Measurements from ENCODE around the gene PHF12. TPM values are rescaled to one million over a fixed set of nuclear protein-coding genes. Genes with fewer than 3 reads are reported as not detected.
A peak's percentile ranks its signal among the peaks of the same experiment; 100 is the strongest.

Gene PHF12
- total and polyA plus RNA-seq, 3 experiments from 2014 or later = 11.6 to 62.1 (median 58.1) TPM

DNA sequence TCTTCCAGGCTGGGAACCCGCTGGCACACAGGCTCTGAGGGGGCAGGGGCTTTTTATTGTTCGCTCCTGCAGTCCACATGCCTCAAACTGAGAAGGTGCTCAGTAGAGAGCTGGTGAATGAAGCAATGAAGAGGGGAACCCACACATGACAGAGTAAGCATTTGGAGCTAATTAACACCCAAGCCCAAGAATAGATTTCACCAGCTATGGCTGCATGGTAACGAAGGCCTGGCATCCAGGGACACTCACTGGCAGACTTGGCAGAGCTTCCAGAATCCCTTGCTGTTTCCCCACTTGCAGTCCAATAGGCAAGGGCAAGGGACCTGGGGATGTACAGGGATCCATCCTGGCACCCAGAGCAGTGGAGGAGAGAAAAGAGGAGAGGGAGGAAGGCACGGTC is 66.0 kb downstream of the PHF12 start:
- no peak for DNase-seq
- Histone ChIP-seq H3K27me3 (ENCODE audit: insufficient read depth, low read length, poor library complexity, severe bottlenecking) (no peaks in the 10 kb centered on the region), H3K36me3 (ENCODE audit: insufficient read depth, low read length) (peaks cover 67% of the 10 kb centered on the region), H3K9me3 (ENCODE audit: low read length) (no peaks in the 10 kb centered on the region), H3K4me1 (ENCODE audit: insufficient read depth, low read length) (peaks cover 7% of the 10 kb centered on the region), H3K4me3 (ENCODE audit: low read length) (no peak overlapping the region), H3K27ac (ENCODE audit: low read depth, low read length) (no peak overlapping the region)
- peaks cover 10 to 29% (median 17%) of the 10 kb centered on the region in 3 donors for H3K4me1 Mint-ChIP-seq
- H3K9me3 Mint-ChIP-seq = no peaks in the 10 kb centered on the region
- peak overlapping the region in 4 of 8 donors; percentile 66 to 88 (median 73) for H3K27ac Mint-ChIP-seq
- POLR2A ChIA-PET = no interaction called here
- H3K36me3 Mint-ChIP-seq = peaks cover 2 to 80% (median 8%) of the 10 kb centered on the region in 3 donors
- no peaks in the 10 kb centered on the region for H3K27me3 Mint-ChIP-seq
- no peak overlapping the region for H3K4me3 Mint-ChIP-seq
- CTCF ChIA-PET = interaction anchor here (1.3 kb wide), 1 partner anchor 17 kb away, joined by 3 read pairs; no protein-coding TSS in a partner anchor

DNA sequence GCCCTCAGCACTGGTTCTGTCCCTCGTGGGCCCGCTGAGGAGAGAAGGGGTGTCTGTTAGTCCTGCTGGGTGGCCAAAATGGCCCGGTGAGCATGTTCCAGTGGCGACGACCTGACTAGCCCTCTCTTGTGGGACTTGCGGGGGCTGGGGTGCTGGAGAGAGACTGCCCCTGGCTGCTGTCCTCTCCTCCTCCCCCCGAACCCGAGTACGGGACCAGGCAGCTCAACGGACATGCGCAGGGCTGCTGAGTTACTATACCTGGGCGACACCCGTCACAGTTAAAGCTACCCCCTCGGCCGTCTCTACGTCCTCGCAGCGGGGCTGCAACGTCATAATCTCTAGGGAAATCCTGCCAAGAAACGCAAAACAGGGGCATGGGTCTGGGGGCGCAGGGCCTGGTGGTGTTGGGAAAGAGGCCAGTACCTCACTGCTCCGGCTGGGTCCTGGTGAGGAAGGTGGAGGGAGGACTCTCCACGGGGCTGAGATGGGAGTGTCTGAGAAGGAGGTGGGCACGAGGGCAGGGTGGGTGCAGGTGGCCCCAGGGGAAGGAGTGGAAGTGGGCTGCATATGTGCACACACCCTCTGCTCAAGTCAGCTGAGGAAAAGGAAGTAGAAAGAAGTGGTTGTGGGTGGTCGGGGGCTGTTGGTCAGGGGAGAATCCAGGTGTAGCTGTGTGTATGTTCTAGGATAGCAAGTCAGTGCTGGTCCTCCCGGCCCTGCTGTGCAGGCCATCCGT is 67.2 kb downstream of the PHF12 start:
- Histone ChIP-seq H3K27ac (ENCODE audit: low read depth, low read length) (no peak overlapping the region), H3K27me3 (ENCODE audit: insufficient read depth, low read length, poor library complexity, severe bottlenecking) (no peaks in the 10 kb centered on the region), H3K9me3 (ENCODE audit: low read length) (no peaks in the 10 kb centered on the region), H3K4me3 (ENCODE audit: low read length) (no peak overlapping the region), H3K4me1 (ENCODE audit: insufficient read depth, low read length) (no peaks in the 10 kb centered on the region), H3K36me3 (ENCODE audit: insufficient read depth, low read length) (peaks cover 79% of the 10 kb centered on the region)
- no peak for DNase-seq
- H3K4me3 Mint-ChIP-seq = no peak overlapping the region
- H3K27me3 Mint-ChIP-seq = peaks cover 0 to 1% of the 10 kb centered on the region in 2 donors
- H3K36me3 Mint-ChIP-seq = peaks cover 6 to 87% (median 12%) of the 10 kb centered on the region in 3 donors
- ChIA-PET POLR2A (no interaction called here), CTCF (interaction anchor here (0.9 to 1.4 kb wide), 3 partner anchors 12 to 157 kb away, joined by 3 to 4 read pairs (median 3); no protein-coding TSS in a partner anchor)
- peaks cover 7 to 23% (median 13%) of the 10 kb centered on the region in 3 donors for H3K4me1 Mint-ChIP-seq
- peak overlapping the region in 2 of 8 donors; percentile 39 to 90 for H3K27ac Mint-ChIP-seq
- H3K9me3 Mint-ChIP-seq = no peaks in the 10 kb centered on the region

DNA sequence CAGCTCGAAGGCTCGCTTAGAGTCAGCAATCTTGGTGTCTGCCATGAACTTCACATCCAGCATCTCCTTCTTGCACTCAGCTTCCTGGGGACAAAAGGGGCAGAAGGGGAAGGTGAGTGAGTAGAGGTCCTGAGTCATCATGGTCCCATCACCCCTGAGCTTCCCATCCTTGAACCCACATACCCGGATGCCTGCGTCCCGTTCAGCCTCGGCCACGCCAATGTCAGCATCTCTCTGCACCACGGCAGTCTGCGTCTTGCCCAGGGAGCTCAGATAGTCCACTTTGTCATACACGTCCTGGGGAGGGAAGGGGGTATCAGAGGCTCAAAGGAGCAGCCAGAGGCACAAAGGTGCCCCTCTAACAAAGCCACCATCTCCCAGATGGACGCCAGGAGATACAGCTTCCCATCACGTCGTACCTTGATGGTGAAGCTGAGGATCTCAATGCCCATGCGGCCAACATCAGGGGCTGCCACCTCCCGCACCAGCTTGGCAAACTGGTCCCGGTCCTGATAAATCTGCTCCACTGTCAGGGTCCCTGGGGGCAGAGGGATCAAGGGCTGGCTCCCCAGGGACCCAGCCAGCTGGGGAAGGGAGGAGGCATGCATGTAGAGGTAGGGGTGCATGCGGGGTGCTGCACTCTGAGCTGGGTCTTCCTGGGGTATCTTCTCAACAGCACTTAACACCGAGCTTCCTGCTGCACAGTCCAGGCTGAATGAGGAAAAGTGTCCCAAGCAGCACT is 69.0 kb downstream of the PHF12 start:
- peaks cover 6 to 20% (median 8%) of the 10 kb centered on the region in 3 donors for H3K4me1 Mint-ChIP-seq
- H3K9me3 ChIP-seq (ENCODE audit: low read length) = no peaks in the 10 kb centered on the region
- no peaks in the 10 kb centered on the region for H3K4me1 ChIP-seq (ENCODE audit: insufficient read depth, low read length)
- no peak overlapping the region for H3K27ac ChIP-seq (ENCODE audit: low read depth, low read length)
- ChIA-PET POLR2A (no interaction called here), CTCF (interaction anchor here (1.2 kb wide), 2 partner anchors 20 to 35 kb away, joined by 3 to 4 read pairs; no protein-coding TSS in a partner anchor)
- H3K4me3 Mint-ChIP-seq = no peak overlapping the region
- peaks cover 14 to 87% (median 17%) of the 10 kb centered on the region in 3 donors for H3K36me3 Mint-ChIP-seq
- no peaks in the 10 kb centered on the region for H3K27me3 ChIP-seq (ENCODE audit: insufficient read depth, low read length, poor library complexity, severe bottlenecking)
- no peaks in the 10 kb centered on the region for H3K9me3 Mint-ChIP-seq
- peaks cover 0 to 1% of the 10 kb centered on the region in 2 donors for H3K27me3 Mint-ChIP-seq
- H3K36me3 ChIP-seq (ENCODE audit: insufficient read depth, low read length) = peaks cover 75% of the 10 kb centered on the region
- no peak overlapping the region for H3K4me3 ChIP-seq (ENCODE audit: low read length)
- peak overlapping the region in 1 of 8 donors; percentile 17 for H3K27ac Mint-ChIP-seq
- no peak for DNase-seq

DNA sequence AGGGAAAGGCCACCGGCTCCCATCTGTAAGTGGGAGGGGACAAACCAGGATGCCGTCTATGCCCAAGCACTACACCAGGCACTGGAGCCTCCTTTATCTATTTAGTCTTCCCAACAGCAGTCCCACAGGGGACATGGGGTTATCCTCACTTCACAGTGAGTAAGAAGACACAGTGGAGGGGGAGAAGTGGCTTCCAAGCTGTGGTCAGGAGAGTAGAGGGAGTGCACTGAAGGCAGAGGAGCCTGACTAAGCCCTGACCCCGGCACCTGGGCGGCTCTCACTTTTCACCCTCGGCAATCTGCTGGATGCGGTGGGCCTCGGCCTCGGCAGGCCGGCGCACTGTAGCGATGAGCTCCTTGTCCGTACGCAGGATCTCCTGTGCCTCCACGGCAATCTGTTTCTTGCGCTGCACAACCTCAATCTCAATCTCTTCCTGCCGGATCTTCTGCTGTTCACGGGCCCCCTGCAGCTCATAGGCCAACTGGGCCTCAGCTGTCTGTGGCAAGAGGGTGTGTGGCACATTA is 69.7 kb downstream of the PHF12 start:
- no peaks in the 10 kb centered on the region for H3K27me3 ChIP-seq (ENCODE audit: insufficient read depth, low read length, poor library complexity, severe bottlenecking)
- H3K36me3 Mint-ChIP-seq = peaks cover 14 to 84% (median 17%) of the 10 kb centered on the region in 3 donors
- no peak overlapping the region for H3K4me3 ChIP-seq (ENCODE audit: low read length)
- peaks cover 68% of the 10 kb centered on the region for H3K36me3 ChIP-seq (ENCODE audit: insufficient read depth, low read length)
- no peak for DNase-seq
- no peak overlapping the region for H3K27ac ChIP-seq (ENCODE audit: low read depth, low read length)
- no peaks in the 10 kb centered on the region for H3K4me1 ChIP-seq (ENCODE audit: insufficient read depth, low read length)
- POLR2A ChIA-PET = no interaction called here
- no peaks in the 10 kb centered on the region for H3K9me3 ChIP-seq (ENCODE audit: low read length)
- H3K9me3 Mint-ChIP-seq = no peaks in the 10 kb centered on the region
- peaks cover 4 to 17% (median 8%) of the 10 kb centered on the region in 3 donors for H3K4me1 Mint-ChIP-seq
- H3K27ac Mint-ChIP-seq = peak overlapping the region in 1 of 8 donors; percentile 17
- peaks cover 0 to 1% of the 10 kb centered on the region in 2 donors for H3K27me3 Mint-ChIP-seq
- CTCF ChIA-PET = interaction anchor here (1.2 to 1.5 kb wide), 3 partner anchors 15 to 36 kb away, joined by 3 to 4 read pairs (median 3); no protein-coding TSS in a partner anchor
- no peak overlapping the region for H3K4me3 Mint-ChIP-seq

DNA sequence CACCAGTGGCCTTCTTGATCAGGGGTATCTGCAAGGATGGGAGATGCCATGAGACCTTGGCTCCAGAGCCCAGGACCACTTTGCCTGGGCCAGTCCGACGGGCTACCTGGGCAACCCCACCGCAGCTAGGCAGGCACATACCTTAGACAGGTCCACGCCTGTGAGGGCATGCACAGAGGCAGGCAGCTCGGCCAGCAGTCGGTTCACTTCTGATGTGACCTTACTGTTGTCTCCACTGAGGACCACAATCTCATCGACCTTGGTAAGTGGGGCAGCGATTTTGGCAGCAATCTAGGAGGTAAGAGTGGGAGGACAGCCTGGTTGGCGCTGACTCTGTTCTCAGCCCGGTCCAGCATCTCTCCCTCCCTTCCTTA is 70.8 kb downstream of the PHF12 start:
- POLR2A ChIA-PET = no interaction called here
- CTCF ChIA-PET = interaction anchor here (1.5 kb wide), 1 partner anchor 16 kb away, joined by 3 read pairs; no protein-coding TSS in a partner anchor
- Mint-ChIP-seq H3K4me1 (peaks cover 4 to 11% (median 8%) of the 10 kb centered on the region in 3 donors), H3K27ac (peak overlapping the region in 1 of 8 donors; percentile 77), H3K4me3 (no peak overlapping the region), H3K9me3 (no peaks in the 10 kb centered on the region), H3K27me3 (peaks cover 0 to 1% of the 10 kb centered on the region in 2 donors), H3K36me3 (peaks cover 14 to 77% (median 17%) of the 10 kb centered on the region in 3 donors)
- no peaks in the 10 kb centered on the region for H3K9me3 ChIP-seq (ENCODE audit: low read length)
- no peaks in the 10 kb centered on the region for H3K27me3 ChIP-seq (ENCODE audit: insufficient read depth, low read length, poor library complexity, severe bottlenecking)
- H3K4me3 ChIP-seq (ENCODE audit: low read length) = no peak overlapping the region
- DNase-seq = no peak
- peaks cover 62% of the 10 kb centered on the region for H3K36me3 ChIP-seq (ENCODE audit: insufficient read depth, low read length)
- H3K27ac ChIP-seq (ENCODE audit: low read depth, low read length) = no peak overlapping the region
- no peaks in the 10 kb centered on the region for H3K4me1 ChIP-seq (ENCODE audit: insufficient read depth, low read length)

DNA sequence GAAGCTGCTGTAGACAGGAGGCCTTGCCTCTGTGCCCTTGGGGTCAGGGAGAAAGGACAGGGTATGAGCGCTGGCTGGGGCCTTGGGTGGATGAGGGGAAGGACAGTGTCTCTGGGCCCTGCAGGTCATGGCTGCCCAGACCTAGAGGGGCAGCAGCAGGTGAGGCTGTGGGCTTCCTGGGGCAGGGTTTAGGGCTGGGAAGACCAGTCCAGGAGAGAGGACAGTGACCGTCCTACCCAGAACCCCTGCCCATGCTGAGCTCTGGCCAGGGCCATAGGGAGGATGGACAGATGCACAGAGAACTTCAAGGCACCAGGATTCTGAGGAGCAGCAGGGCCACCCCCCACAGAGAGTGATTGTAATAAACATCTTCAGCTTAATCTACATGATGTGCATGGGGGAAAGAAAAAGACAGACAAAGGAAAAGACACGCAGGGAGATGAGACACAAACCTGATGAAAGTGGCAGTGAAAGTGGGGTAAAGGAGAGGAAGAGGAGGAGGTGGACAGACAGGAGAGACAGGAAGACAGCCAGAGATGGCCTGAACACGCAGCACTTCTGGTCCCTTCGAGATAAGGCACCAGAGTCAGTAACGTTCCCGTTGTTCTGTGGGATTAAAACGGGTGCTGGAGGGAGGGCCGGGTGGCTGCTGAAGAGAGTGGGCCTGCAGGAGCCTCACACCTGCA is 71.3 kb downstream of the PHF12 start:
- peaks cover 57% of the 10 kb centered on the region for H3K36me3 ChIP-seq (ENCODE audit: insufficient read depth, low read length)
- peaks cover 11 to 72% (median 14%) of the 10 kb centered on the region in 3 donors for H3K36me3 Mint-ChIP-seq
- H3K4me3 ChIP-seq (ENCODE audit: low read length) = no peak overlapping the region
- POLR2A ChIA-PET = no interaction called here
- no peaks in the 10 kb centered on the region for H3K27me3 ChIP-seq (ENCODE audit: insufficient read depth, low read length, poor library complexity, severe bottlenecking)
- no peaks in the 10 kb centered on the region for H3K9me3 ChIP-seq (ENCODE audit: low read length)
- DNase-seq = no peak
- H3K4me1 Mint-ChIP-seq = peaks cover 2 to 6% (median 2%) of the 10 kb centered on the region in 3 donors
- peaks cover 0 to 1% of the 10 kb centered on the region in 2 donors for H3K27me3 Mint-ChIP-seq
- H3K4me1 ChIP-seq (ENCODE audit: insufficient read depth, low read length) = no peaks in the 10 kb centered on the region
- no peaks in the 10 kb centered on the region for H3K9me3 Mint-ChIP-seq
- no peak overlapping the region for H3K4me3 Mint-ChIP-seq
- CTCF ChIA-PET = interaction anchor here (0.5 to 1.5 kb wide), 2 partner anchors 17 to 500 kb away, joined by 3 read pairs; no protein-coding TSS in a partner anchor
- no peak overlapping the region for H3K27ac ChIP-seq (ENCODE audit: low read depth, low read length)
- peak overlapping the region in 3 of 8 donors; percentile 21 to 66 (median 58) for H3K27ac Mint-ChIP-seq

DNA sequence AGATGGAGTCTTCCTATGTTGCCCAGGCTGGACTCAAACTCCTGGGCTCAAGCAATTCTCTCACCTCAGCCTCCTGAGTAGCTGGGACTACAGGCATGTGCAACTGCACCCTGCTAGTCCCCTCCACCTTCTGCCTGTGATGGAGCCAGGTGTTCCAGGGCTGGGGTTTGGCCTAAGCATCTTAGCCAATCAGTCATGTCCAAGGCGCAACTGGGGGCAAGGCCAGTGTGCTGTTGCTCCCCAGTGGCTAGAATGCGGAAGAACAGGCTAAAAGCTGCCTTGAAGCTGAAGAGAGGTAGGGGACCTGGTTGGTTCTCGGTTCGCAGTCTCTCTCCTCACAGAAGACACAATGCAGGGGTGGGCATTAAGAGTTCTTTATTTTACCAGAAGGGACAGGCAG is 72.3 kb downstream of the PHF12 start:
- peaks cover 0 to 1% of the 10 kb centered on the region in 2 donors for H3K27me3 Mint-ChIP-seq

More for the DNA sequence above, 72.3 kb downstream of the PHF12 start:
- peaks cover 0 to 4% (median under 1%) of the 10 kb centered on the region in 3 donors for H3K4me1 Mint-ChIP-seq
- peaks cover 48% of the 10 kb centered on the region for H3K36me3 ChIP-seq (ENCODE audit: insufficient read depth, low read length)
- no peaks in the 10 kb centered on the region for H3K9me3 Mint-ChIP-seq
- H3K9me3 ChIP-seq (ENCODE audit: low read length) = no peaks in the 10 kb centered on the region
- peak overlapping the region in 3 of 8 donors; percentile 7 to 76 (median 37) for H3K27ac Mint-ChIP-seq
- H3K27ac ChIP-seq (ENCODE audit: low read depth, low read length) = no peak overlapping the region
- H3K36me3 Mint-ChIP-seq = peaks cover 8 to 62% (median 14%) of the 10 kb centered on the region in 3 donors
- H3K4me3 ChIP-seq (ENCODE audit: low read length) = no peak overlapping the region
- H3K27me3 ChIP-seq (ENCODE audit: insufficient read depth, low read length, poor library complexity, severe bottlenecking) = no peaks in the 10 kb centered on the region
- no peak for DNase-seq
- POLR2A ChIA-PET = interaction anchor here (0.7 kb wide), 1 partner anchor 129 kb away, joined by 3 read pairs; no protein-coding TSS in a partner anchor
- H3K4me1 ChIP-seq (ENCODE audit: insufficient read depth, low read length) = no peaks in the 10 kb centered on the region
- no peak overlapping the region for H3K4me3 Mint-ChIP-seq
- CTCF ChIA-PET = no interaction called here

All from CD8-positive, alpha-beta memory T cell (primary cell).